Muscle of arm (tissue), 12 donors: ENCODE results near the gene SIGLEC6. TPM values are rescaled to one million over a fixed set of nuclear protein-coding genes. Genes with fewer than 3 reads are reported as not detected.

ENCODE experiments used
- DNase-seq: peaks from one replicate; pipeline ENCODE4 v3.0.0-alpha.2; 2013
- polyA plus RNA-seq, 12 donors: library from polyadenylated mRNA; unstranded; fragments of 120-200 nt; gene quantifications; one replicate each; pipeline ENCODE4 v1.2.1, GENCODE V29; 2013; ENCODE audit not compliant: insufficient read length in 12 of 12

Gene SIGLEC6
- polyA plus RNA-seq, 12 donors = 0.13 to 0.70 (median 0.22) TPM; not detected in 4

GRCh38 chr19:51476164-51476563 lies 55.3 kb downstream of the SIGLEC6 start:
- DNase-seq = no peak

GRCh38 chr19:51473009-51473707 lies 58.3 kb downstream of the SIGLEC6 start:
- peak; percentile 54 for DNase-seq

GRCh38 chr19:51472607-51473006 lies 58.9 kb downstream of the SIGLEC6 start:
- DNase-seq = no peak

DNA sequence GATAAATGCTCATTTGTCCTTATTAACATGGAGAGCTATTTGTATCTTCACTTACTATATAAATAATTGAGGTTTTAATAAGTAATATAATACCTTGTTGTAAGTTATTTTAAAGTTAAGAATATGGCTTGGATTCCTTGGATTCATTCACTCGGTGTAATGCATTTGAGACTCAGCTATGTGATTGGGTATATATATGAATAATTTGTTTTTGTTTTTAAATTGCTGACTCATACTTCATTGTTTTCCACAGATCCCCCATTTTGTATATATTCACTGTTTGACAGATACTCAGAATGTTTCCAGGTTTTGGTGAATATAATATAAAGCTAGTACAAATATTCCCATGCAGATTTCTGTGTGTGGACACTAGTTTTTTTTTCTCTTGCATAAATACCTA lies 59.9 kb downstream of the SIGLEC6 start:
- no peak for DNase-seq

- no peak for DNase-seq
These were observed 60.5 kb downstream of the SIGLEC6 start for GRCh38 chr19:51470966-51471365.

- DNase-seq = no peak
These were observed 61.8 kb downstream of the SIGLEC6 start for GRCh38 chr19:51469629-51470028.

DNA sequence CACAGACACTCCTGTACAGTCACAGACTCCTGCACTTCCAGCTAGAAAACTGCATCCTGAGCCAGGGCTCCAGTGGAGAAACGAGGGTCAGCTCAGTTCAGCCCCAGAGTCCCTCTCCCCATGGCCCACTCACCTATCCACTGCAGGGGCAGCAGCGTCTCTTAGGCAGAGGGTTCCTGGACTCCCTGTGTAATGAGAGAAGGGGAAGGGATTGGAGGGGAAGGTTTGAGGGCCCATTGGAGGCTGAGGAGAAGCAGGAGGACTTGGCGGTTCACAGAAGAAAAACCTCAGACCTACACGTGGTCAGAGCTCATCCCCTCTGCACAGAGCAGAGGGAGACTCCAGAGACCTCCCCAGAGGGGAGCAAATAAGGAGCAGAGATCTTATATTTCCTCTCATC lies 62.3 kb downstream of the SIGLEC6 start:
- no peak for DNase-seq

DNA sequence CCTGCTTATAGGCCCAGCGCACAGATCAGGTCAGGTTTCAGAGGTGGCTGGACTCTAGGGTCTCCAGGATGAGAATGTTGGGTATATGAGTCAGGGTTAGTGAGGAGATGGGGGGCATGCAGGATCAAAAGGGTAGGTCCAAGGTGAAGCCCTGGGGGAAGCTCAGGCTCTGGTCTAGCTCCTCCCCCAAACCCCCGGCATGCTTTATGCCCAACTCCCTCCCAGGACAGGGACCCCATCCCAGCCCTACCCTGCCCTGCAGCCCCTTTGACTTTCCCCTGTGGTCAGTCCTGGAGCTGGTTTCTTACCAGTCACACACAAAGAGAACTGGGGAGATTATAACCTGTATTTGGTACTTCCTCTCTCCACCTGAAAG lies 62.9 kb downstream of the SIGLEC6 start:
- DNase-seq = no peak

- DNase-seq = no peak
These were observed 63.5 kb downstream of the SIGLEC6 start for GRCh38 chr19:51467864-51468544.

Other genes with a start within 250 kb of the SIGLEC6 start
- gene IGLON5, start 220.0 kb downstream of the SIGLEC6 start, polyA plus RNA-seq = under 1 TPM in 8 of 12 donors, not detected in 4; 0.07 to 0.61 (median 0.18) TPM
- 1 to 10 TPM in 7 of 12 donors, under 1 TPM in 3, not detected in 2; 0.74 to 2.2 (median 1.2) TPM for gene VSIG10L, start 189.5 kb downstream of the SIGLEC6 start, polyA plus RNA-seq
- gene ETFB, start 165.3 kb downstream of the SIGLEC6 start, polyA plus RNA-seq = 10 to 100 TPM in 11 of 12 donors, not detected in 1; 34.1 to 50.4 (median 38.8) TPM
- 1 to 10 TPM in 3 of 12 donors, under 1 TPM in 6, not detected in 3; 0.53 to 1.9 (median 0.90) TPM for gene CLDND2, start 162.7 kb downstream of the SIGLEC6 start, polyA plus RNA-seq
- 1 to 10 TPM in 10 of 12 donors, not detected in 2; 1.1 to 6.1 (median 2.3) TPM for gene NKG7, start 159.0 kb downstream of the SIGLEC6 start, polyA plus RNA-seq
- not detected for gene LIM2, start 143.7 kb downstream of the SIGLEC6 start, polyA plus RNA-seq
- gene C19orf84, start 141.1 kb downstream of the SIGLEC6 start, polyA plus RNA-seq = under 1 TPM in 1 of 12 donors, not detected in 11; 0.50 TPM
- gene SIGLEC10, start 114.0 kb downstream of the SIGLEC6 start, polyA plus RNA-seq = 1 to 10 TPM in 1 of 12 donors, under 1 TPM in 9, not detected in 2; 0.31 to 2.6 (median 0.69) TPM
- gene SIGLEC8, start 73.2 kb downstream of the SIGLEC6 start, polyA plus RNA-seq = under 1 TPM in 4 of 12 donors, not detected in 8; 0.08 to 0.29 (median 0.17) TPM
- not detected for gene CEACAM18, start 53.1 kb downstream of the SIGLEC6 start, polyA plus RNA-seq
- gene SIGLEC12, start 29.9 kb downstream of the SIGLEC6 start, polyA plus RNA-seq = under 1 TPM in 7 of 12 donors, not detected in 5; 0.12 to 0.43 (median 0.15) TPM
- 10 to 100 TPM in 2 of 12 donors, 1 to 10 TPM in 9, not detected in 1; 6.9 to 14.0 (median 9.2) TPM for gene ZNF175, start 39.6 kb upstream of the SIGLEC6 start, polyA plus RNA-seq
- 1 to 10 TPM in 1 of 12 donors, under 1 TPM in 7, not detected in 4; 0.18 to 1.9 (median 0.31) TPM for gene SIGLEC5, start 98.7 kb upstream of the SIGLEC6 start, polyA plus RNA-seq
- gene SIGLEC14, start 115.2 kb upstream of the SIGLEC6 start, polyA plus RNA-seq = 1 to 10 TPM in 7 of 12 donors, under 1 TPM in 3, not detected in 2; 0.65 to 2.4 (median 1.4) TPM
- 10 to 100 TPM in 2 of 12 donors, 1 to 10 TPM in 9, not detected in 1; 4.0 to 11.2 (median 7.4) TPM for gene SPACA6, start 161.7 kb upstream of the SIGLEC6 start, polyA plus RNA-seq
- under 1 TPM in 7 of 12 donors, not detected in 5; 0.08 to 0.51 (median 0.15) TPM for gene HAS1, start 192.3 kb upstream of the SIGLEC6 start, polyA plus RNA-seq
- gene FPR1, start 220.2 kb upstream of the SIGLEC6 start, polyA plus RNA-seq = 1 to 10 TPM in 9 of 12 donors, under 1 TPM in 1, not detected in 2; 0.88 to 2.0 (median 1.6) TPM
- gene FPR2, start 229.5 kb upstream of the SIGLEC6 start, polyA plus RNA-seq = 1 to 10 TPM in 1 of 12 donors, under 1 TPM in 8, not detected in 3; 0.13 to 1.4 (median 0.24) TPM